Neural cell (in vitro differentiated cells): ENCODE results near the gene RTP1.

ENCODE experiments used
- EP300 ChIP-seq: fragments of 450-650 bp; conservative IDR thresholded peaks from 2 replicates; pipeline ENCODE4 v1.6.1; 2014; ENCODE audit warnings: antibody characterized with exemption, mild to moderate bottlenecking, moderate library complexity; ENCODE audit not compliant: poor library complexity, severe bottlenecking
- EZH2 ChIP-seq: fragments of 200-600, 300-800 bp; shearing (Covaris generic), sonication (generic); IDR thresholded peaks from 2 replicates; pipeline ENCODE4 v1.6.1; 2014; ENCODE audit warnings: antibody characterized with exemption, low read length, borderline replicate concordance, mild to moderate bottlenecking; ENCODE audit not compliant: insufficient read depth, poor library complexity, severe bottlenecking
- MXI1 ChIP-seq: fragments of 450-650 bp; conservative IDR thresholded peaks from 2 replicates; pipeline ENCODE4 v1.6.1; 2014; ENCODE audit warnings: antibody characterized with exemption, mild to moderate bottlenecking; ENCODE audit not compliant: poor library complexity, severe bottlenecking
- POLR2AphosphoS5 ChIP-seq: IDR thresholded peaks from 2 replicates; pipeline ENCODE4 v1.6.1; 2012
- RAD21 ChIP-seq: fragments of 450-650 bp; conservative IDR thresholded peaks from 2 replicates; pipeline ENCODE4 v1.6.1; 2014; ENCODE audit warnings: antibody characterized with exemption, mild to moderate bottlenecking, moderate library complexity
- REST ChIP-seq: IDR thresholded peaks from 2 replicates; pipeline ENCODE4 v1.6.1; 2012; ENCODE audit warnings: borderline replicate concordance
- SMC3 ChIP-seq: fragments of 450-650 bp; conservative IDR thresholded peaks from 2 replicates; pipeline ENCODE4 v1.6.1; 2014; ENCODE audit warnings: antibody characterized with exemption, mild to moderate bottlenecking, moderate library complexity; ENCODE audit not compliant: poor library complexity
- TAF1 ChIP-seq: IDR thresholded peaks from 2 replicates; pipeline ENCODE4 v1.6.1; 2012; ENCODE audit warnings: low read depth
- TF ChIP-seq, protein P1 (sequence below): fragments of 450-650 bp; IDR thresholded peaks from 2 replicates; pipeline ENCODE4 v1.5.1; 2014; ENCODE audit warnings: antibody characterized with exemption, mild to moderate bottlenecking, moderate library complexity; ENCODE audit not compliant: poor library complexity, severe bottlenecking

DNA sequence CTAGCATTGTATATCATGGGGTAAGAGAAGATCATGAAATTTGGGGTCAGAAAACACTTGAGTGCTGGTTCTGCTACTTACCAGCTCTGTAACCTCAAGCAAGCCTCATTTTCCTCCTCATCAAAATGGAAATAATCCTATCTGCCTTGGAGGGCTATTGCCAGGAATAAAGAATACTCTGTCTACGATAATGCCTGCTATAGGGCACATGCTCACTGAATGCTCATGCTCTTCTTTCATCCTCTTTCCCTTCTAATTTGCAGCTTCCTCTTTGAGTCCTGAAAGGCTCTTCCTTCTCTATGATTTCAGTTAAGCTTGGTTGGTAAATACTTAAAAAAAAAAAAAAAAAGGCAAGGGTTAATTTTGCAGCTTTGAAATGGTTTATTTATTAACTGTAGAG is 12.8 kb downstream of the RTP1 start:
- TF ChIP-seq, protein P1, sequence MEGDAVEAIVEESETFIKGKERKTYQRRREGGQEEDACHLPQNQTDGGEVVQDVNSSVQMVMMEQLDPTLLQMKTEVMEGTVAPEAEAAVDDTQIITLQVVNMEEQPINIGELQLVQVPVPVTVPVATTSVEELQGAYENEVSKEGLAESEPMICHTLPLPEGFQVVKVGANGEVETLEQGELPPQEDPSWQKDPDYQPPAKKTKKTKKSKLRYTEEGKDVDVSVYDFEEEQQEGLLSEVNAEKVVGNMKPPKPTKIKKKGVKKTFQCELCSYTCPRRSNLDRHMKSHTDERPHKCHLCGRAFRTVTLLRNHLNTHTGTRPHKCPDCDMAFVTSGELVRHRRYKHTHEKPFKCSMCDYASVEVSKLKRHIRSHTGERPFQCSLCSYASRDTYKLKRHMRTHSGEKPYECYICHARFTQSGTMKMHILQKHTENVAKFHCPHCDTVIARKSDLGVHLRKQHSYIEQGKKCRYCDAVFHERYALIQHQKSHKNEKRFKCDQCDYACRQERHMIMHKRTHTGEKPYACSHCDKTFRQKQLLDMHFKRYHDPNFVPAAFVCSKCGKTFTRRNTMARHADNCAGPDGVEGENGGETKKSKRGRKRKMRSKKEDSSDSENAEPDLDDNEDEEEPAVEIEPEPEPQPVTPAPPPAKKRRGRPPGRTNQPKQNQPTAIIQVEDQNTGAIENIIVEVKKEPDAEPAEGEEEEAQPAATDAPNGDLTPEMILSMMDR, result no peak
- no peak for TF ChIP-seq EP300
- no peak for TF ChIP-seq REST
- TF ChIP-seq POLR2AphosphoS5, result no peak
- TF ChIP-seq EZH2, result no peak
- TF ChIP-seq TAF1, result no peak
- TF ChIP-seq SMC3, result no peak
- no peak for TF ChIP-seq RAD21
- TF ChIP-seq MXI1, result no peak
